ENCODE data around the gene TBCD.
A peak's percentile ranks its signal among the peaks of the same experiment; 100 is the strongest.
"Not testable (repeated sequence)": the region's sequence is repeated elsewhere in the genome, so short reads cannot be mapped to it uniquely, and the experiment has no call there.

Gene TBCD

DNA sequence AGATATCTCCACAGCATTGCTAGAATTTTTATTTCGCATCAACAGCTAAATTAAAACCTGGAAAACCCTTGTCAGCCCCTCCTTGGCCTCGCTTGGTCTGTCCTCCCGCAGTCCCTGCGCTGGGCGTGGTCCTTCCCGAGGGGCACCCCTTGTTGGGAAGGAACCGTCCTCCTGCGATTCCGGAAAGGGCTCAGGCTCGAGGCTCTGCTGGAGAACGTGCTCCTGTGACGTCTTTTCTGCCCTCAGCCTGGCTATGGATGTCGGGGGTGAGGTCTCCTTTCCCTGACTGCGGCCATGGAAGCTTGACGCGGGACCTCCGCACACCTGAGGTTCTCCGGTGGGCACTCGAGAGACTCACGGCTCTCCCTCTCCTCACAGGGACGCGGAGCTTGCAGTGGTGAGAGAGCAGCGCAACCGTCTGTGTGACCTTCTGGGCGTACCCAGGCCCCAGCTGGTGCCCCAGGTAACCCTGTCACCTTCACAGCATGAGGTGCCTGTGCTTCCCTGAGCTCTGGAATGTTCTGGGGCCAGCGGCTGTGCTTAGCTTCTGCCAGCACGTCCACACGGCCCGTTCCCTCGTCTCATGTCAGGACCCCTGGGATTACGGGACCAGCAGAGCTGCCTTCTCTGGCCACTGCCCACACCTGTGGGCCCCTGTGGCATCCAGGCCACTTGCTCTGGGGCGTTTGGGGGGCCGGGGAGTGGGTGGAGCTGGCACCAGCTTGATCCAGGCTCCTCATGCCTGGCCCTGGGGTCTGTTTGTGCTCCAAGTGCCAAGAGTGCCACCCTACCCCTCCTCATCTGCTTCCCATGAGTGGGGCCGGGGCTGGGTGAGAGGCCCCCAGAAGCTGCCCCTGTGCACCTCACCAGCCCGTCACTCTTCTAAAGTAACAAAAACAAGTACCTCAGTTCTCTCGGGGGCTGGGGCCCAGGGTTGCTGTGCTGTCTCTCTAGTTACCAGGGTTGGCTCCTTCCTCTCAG, 189.4 kb downstream of the TBCD start:
- DNase-seq = peak; percentile 9

DNA sequence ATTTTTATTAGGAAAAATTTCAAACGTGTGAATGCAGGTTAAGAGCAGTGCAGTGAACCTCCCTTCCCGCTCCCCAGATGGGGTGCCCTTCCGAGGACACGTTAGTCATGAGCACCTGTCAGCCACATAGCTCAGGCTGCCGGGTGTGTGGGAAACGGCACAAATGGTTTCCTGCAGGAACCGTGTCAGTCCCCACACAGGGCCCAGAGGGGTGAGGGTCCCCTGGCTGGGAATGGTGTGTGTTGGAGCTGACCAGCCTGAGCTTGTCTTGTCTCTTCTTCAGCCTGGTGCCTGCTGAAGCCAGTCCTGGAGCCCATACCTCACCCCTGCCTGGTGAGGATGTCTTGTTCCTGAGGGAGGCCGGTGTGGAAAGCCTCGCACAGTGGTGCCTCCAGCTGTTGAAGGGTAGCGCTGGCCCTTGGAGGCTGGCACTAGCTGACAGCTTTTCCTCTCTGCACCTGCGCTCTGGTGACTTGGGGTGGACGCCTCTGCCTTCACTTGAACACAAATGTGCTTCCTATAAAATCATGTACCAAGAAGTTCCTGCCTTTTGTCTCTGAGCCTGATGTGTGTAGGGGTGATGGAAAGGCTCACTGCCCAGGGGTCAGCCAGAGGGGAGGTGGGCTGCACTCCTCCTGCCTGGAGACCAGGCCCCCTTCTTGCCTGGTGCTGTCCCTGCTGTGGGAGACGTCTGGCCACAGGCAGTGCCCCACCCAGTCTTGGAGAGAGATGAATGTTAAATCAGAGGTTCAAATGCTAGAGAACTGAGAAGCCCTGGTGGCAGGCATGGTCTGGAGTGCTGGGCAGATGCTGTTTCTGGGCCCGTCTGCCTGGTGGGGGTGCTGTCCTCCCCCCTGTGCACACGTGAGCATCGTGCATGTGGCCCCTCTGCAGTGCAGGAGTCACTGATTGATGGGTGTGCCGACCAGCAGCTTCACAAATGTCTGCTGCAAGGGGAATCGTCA, 190.6 kb downstream of the TBCD start:
- peak; percentile 3 for DNase-seq

DNA sequence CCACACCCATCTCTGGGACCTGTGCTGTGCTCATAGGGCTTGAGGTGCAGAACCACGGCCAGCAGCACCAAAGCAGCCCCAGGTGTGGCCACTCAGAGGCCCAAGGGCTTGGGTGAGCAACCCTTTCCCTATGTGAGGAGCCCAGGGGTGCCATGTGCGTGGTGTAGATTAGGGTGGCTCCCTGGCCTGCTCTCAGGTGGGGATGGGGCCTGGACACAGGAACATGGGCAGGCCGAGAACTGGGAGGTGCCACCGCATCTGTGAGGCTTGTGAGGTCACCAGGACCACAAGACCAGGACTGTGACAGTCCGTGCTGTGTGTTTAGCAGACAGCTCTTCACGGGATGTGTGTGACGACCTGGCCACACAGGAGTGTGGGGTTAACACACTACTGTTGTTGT, 191.5 kb downstream of the TBCD start:
- DNase-seq = peak; percentile 4

DNA sequence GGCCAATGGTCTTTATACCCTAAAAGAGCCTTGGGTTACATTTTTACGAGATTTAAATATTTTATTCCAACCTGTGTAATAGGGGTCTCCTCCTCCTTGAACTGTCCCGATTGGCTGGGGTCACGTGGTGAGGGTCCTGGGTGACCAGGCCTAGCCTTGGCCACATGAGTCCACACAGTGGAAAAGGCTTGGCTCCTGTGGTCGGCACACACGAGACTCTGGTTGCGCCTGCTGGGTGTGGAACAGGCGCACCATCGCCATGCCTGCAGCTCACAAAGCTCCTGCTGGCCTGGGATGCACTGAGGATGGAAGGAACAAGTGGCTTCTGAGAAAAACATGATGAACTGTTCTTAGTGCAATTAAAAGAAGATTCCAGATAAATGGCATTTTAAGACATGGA, 191.9 kb downstream of the TBCD start:
- DNase-seq = peak; percentile 1

DNA sequence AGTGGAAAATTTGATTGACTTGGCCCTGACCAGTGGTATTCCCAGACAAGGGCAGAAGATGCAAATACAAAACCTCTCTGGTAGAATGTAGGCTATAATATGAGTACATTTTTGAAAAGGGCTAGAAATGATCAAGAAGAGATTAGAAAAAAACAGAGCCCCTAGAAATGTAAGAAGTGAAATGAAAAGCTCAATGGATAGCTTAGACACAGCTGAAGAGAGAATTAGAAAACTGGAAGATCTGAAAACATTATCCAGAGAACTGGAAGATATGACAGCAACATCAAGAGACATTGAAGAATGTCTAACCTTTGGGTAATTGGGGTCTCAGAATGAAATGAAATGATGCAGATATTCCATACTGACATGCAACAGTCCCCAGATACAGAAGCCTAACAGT, 193.1 kb downstream of the TBCD start:
- DNase-seq = no peak

DNA sequence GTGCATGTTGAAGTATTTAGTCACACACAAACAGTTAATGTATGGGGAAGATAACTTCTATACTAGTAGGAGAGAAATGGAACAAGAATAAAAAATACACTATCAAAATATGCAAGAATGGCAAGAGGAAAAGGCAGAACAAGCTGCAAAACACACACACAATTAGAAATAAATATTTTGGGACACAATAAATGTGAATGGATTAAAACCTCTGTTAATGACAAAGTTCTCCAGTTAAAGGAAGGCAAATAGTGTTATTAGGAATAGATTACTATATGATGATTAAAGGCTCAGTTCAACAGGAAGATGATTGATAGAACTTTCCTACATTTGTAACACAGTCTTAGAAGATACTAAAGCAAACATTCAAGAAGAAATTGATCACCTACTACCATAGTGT, 194.2 kb downstream of the TBCD start:
- DNase-seq = no peak

DNA sequence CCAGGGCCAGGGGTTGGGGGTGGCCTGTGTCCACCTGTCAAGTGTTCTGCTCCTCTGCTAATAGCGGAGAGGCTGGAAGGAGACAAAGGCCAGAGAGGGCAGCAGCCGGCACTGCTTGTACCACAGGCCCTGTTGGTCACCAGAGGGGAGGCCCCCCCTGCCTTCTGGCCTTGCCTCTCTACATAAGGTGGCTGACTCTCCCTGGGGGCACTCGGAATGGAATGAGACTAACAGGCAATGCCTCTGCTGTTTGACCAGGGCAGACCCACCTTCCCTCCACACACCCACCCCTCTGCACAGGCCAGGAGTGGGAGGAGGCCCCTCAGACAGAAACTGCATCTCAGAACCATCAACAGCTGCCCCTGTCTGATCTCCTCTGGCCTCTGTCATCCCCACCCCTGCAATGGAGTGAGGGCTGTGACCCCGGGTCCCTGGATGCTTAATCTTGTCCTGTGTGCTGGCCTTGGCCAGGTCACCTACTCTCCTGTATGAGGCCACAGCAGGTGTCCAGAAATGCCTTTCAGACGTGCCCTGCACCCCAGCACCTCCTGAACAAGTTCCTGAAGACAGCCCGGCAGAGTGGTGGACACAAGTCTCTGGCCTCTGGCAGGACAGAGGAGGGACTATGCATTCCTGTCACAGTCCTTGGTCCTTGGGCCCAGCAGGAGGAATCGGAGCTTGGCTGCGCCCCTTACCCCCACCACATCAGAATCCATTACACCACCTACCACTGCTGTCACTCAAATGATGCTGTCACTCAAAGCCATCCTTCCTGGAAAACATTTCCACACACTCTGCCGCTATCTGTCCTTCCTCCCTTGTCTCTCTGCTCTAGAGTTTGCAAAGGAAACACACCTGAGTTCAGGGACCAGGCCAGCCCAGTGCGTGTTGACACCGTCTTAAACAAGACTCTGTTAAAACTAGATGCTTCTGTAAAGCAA, 195.5 kb downstream of the TBCD start:
- peak; percentile 6 for DNase-seq

DNA sequence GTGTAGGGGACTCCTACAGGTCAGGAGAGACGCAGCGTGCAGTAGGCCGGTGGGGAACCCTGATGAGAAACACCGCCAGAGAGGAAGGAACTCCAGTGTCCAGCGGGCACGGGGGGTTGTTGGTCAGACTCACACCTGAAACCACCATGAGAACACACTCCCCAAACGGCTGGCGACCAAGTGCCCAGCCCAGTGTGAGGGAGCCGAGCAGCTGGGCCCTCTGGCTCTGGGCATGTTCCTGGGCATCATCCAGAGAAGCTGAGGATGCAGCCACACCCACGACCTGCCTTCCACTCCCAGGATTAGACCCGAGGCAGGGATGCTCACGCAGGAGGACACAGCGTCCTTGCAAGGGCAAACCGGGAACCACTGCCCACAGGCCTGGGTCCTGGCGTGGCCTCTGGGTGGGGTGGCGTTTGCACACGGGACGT, 196.2 kb downstream of the TBCD start:
- DNase-seq = peak; percentile 8

DNA sequence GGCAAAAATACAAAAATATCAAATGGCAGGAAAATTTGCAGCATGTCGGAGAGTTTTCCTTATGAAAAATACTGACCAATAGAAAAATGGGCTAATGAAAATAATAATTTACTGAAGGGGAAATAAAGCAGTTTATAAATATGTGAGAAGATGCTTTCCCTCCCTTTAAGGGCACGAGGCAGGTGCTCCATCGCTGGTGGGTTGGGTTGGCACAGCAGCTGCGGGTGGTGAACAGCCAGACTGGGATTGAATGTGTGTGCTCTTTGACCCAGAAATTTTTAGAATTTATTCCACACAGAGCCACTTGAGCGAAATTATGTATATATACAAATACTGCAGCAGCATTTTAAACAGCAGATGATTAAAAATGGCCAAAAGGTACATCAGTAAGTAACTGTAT, 197.1 kb downstream of the TBCD start:
- DNase-seq = no peak

DNA sequence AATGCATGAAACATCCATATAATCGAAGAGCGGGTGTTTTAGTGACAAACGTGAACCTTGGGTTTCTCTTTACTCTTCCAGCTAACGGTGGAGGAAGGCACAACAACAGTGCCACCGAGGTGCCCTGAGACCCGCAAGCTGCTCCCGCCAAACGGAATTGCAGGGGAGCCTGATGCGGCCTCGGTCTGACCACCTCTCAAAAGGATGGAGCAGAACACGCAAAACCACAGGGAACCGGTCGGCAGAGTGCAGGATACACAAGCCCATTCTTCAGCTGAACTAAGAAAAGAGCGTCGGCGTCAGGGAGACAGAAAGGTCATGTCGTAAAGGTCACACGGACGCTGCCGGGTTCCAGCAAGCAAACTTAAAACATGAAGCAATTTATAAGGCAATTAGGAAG, 197.5 kb downstream of the TBCD start:
- peak; percentile 2 for DNase-seq

DNA sequence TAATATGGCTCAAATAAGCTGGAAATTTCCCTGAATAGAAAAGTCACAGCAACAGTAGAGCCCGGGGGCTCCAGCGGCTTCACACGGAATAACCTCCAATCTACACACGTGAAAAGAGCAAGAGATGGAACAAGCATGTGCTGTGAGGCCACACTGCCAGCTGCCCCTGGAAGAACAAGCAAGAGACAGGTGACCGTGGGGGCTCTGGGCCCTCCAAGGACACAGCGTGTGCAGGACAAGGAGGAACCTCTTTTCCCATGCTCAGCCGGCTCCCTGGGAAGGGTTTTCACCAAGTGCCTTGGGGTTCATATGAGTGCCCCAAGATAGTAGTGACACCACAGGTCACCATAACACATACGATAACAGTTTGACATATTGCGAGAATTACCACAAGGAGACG, 198.1 kb downstream of the TBCD start:
- DNase-seq = peak; percentile 3

DNA sequence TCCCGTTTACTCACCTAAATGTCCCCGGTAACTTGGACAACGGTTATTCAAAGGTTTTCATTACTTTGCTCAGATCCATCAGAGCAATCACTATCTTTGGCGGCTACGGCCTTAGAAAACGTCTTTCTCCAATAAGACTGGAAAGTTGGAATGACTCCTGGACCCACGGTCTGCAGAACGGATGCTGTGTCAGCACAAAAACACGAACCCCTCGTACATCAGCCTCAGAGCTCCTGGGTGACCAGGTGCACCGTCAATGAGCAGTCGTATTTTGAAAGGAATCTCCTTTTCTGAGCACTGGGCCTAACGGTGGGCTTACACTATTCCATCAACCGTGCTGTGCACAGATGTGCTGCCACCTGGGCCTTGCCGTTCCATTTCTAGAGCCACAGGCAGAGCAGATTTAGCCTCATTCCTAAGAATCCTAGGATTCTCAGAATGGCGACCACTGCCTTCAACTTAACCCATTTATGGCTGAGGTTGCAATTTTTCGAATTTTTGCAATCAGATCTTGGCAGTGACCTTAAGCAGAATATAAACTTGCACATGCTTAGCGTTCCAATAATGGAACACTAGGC, 198.7 kb downstream of the TBCD start:
- no peak for DNase-seq

DNA sequence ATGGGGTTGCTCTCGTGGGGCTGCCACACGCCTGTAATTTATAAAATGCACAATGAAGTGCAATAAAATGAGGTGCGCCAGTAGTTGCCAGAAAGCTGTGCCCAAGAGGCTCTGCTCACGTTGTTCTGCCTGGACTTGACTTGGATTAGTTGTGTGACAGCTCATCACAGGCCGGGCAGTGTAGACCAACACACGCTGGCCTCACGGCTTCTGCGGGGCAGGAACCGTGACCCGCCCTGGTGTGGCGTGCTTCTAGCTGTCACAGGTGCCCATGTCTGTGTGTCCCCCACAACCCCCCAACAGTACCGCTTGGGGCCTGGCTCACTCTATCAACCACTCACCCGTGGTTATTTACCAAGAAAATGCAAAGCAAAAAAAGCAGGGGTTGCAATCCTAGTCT, 200.2 kb downstream of the TBCD start:
- DNase-seq = peak; percentile 8

DNA sequence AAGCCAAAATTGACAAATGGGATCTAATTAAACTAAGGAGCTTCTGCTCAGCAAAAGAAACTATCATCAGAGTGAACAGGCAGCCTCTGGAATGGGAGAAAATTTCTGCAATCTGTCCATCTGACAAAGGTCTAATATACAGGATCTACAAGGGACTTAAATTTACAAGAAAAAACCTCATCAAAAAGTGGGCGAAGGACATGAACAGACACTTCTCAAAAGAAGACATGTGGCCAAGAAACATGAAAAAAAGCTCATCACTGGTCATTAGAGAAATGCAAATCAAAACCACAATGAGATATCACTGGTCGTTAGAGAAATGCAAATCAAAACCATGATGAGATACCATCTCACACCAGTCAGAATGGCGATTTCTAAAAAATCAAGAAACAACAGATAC, 203.2 kb downstream of the TBCD start:
- not testable (repeated sequence) for DNase-seq

DNA sequence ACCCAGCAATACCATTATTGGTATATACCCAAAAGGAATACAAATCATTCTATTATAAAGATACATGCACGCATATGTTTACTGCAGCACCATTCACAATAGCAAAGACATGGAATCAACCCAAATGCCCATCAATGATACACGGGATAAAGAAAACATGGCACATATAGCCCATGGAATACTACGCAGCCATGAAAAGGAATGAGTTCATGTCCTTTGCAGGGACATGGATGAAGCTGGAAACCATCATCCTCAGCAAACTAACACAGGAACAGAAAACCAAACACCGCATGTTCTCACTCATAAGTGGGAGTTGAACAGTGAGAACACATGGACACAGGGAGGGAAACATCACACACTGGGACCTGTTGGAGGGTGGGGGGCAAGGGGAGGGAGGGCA, 203.8 kb downstream of the TBCD start:
- not testable (repeated sequence) for DNase-seq

DNA sequence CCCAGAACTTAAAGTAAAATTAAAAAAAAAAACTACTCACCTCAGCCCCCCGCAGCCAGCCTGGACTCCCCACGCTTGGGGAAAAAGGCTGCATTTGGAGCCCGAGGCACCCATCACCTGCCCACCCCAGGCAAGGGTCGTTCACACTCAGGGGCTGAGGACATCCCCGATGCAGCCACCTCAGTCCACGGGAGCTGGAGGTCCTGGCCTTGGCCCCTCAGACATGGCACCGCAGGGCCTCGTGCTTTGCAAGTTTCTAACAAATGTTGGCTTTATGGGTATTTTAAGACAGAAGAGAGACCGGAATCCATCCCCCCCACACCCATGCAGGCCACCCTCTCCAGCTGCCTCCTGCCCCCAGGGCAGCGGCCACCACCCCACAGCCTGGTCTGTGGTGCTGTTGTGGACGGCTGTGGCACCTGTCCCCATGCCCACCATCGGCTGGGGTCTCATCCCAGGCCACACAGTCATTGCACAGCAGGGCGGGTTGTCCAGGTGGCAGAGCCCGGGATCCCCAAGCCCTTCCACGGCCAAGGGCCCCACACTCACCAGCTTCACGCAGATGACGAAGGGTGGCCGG, 204.4 kb downstream of the TBCD start:
- peak; percentile 7 for DNase-seq

DNA sequence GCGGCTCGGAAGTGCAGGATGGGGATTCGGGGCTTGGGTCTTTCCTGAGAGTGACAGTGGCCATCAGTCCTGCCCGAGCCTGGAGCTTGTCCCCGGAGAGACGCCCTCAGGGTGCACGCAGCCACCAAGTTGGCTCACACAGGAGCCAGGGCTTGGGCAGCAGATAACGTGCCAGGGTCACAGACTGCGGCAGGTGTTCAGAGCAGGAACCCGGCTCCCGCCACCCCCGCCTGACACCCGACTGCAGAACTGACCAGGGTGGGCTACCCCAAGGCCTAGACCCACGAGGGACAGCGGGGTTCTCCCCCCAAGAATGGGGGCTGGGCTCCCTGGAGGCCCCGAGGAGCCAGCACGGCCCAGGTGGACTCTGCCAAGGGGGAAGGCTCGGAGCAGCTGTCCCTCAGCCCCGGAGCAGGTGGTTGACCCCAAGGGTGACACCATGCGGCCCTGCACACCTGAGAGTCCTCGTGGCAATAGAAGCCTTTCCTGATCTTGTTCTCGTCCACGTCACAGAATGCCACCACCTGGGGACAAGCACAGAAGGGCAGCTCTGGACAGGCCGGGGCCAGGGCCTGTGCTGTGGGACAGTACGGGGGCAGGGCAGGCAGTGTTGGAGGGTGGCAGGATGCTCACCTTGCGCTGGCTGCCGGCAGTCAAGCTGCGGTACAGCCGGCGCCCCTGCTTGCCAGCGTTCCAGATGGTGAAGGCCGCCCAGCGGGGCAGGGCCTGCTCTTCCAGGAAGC, 205.0 kb downstream of the TBCD start:
- DNase-seq = no peak

DNA sequence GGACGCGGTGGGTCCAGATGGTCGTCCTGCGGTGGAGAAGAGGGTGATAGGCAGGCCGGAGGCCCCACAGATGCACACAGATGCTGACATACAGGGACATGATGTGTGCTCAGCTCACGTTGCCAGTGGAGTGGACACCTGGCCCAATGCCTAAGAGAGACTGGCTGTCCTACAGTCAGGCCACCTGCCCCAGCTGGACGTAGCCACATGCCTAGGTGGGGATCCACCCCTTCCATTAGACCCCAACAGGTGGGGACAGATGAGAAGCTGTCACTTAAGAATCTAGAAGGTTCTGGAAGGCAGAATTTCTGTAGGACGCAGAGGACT, 205.6 kb downstream of the TBCD start:
- DNase-seq = no peak

DNA sequence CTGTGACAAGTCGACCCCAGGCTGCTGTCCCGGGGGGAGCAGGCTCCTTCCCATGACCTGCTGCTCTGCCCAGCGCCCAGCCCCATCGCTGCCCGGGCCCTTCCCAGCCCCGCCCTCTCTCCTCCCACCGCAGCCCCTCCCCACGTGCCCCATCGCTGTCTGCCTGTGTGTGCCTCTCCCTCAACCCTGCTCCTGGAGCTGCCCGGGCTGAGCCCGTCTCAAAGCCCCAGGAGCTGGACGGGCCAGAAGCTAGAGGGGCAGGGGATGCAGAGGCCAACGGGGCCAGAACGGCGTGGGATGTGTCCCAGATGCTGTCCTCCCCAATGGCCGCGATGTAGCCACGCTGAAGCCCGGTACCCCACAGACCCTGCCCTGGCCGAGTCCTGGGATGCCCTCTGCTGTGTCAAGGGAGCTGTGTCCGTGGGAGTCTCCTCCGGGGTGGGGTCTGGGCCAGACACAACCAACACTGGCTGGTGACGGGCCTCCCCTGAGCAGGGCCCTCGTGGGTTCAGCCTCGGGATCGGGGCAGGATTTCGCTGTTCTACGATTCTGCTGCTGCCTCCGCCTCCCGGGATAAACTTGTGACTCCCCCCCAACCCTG, 206.2 kb downstream of the TBCD start:
- no peak for DNase-seq

DNA sequence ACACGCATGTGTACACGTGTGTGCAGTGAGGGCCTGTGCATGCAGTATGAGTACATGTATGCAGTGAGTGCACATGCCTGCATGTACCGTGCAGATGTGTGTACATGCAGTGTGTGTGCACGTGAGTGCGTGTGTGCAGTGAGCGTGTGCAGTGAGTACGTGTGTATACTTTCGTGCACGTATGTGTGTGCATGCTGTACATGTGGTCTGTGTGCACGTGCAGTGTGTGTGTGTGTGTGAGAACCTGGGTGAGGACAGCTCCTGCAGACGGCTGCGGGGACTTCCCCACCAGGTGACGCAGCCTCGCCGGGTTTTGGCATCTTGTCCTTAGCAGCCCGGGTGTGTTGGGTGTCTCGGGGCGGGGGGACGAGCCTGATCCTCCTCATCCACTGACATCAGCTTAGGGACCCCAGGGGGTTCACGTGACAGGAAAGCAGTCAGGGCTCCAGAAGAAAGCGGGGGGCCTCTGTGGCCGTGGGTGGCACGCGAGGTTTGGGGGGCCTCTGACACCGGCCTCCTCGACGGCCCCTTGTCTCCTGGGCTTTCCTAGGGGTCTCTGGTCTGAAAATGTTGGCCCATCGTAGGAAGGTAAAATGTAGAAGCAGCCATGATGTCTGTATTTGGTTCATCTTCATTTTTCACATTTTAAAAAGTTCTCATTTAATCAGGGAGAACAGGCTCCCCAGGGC, 207.5 kb downstream of the TBCD start:
- DNase-seq = no peak
